Smooth muscle cell (in vitro differentiated cells): ENCODE data around the gene SMOC2. TPM values are rescaled to one million over a fixed set of nuclear protein-coding genes. Genes with fewer than 3 reads are reported as not detected.

Source experiments
- DNase-seq: peaks from one replicate; lab custom pipeline; 2025; ENCODE audit not compliant: unreplicated experiment; lab: John Stamatoyannopoulos, UW
- H2AFZ ChIP-seq: fragments of 200-600 bp; sonication (generic); 2 replicates; pipeline ENCODE4 v1.6.0; 2016; ENCODE audit warnings: antibody characterized with exemption, low read depth, mild to moderate bottlenecking
- H3F3A ChIP-seq: fragments of 200-600 bp; sonication (generic); 2 replicates; pipeline ENCODE4 v1.6.0; 2017; ENCODE audit warnings: antibody characterized with exemption, low read depth
- H3K27ac ChIP-seq: fragments of 200-600 bp; sonication (generic); 2 replicates; pipeline ENCODE4 v1.5.1; 2016; ENCODE audit warnings: low read depth, mild to moderate bottlenecking
- H3K27me3 ChIP-seq: fragments of 200-600 bp; sonication (generic); 2 replicates; pipeline ENCODE4 v1.6.1; 2016; ENCODE audit warnings: low read depth, mild to moderate bottlenecking
- H3K36me3 ChIP-seq: fragments of 200-600 bp; sonication (generic); 2 replicates; pipeline ENCODE4 v1.5.1; 2016; ENCODE audit warnings: low read depth
- H3K4me1 ChIP-seq: fragments of 200-600 bp; sonication (generic); 2 replicates; pipeline ENCODE4 v1.5.1; 2016; ENCODE audit warnings: low read depth
- H3K4me2 ChIP-seq: fragments of 200-600 bp; sonication (generic); 2 replicates; pipeline ENCODE4 v1.6.0; 2016; ENCODE audit warnings: mild to moderate bottlenecking
- H3K4me3 ChIP-seq: fragments of 200-600 bp; sonication (generic); 2 replicates; pipeline ENCODE4 v1.5.1; 2016; ENCODE audit warnings: mild to moderate bottlenecking
- H3K79me2 ChIP-seq: fragments of 200-600 bp; sonication (generic); 2 replicates; pipeline ENCODE4 v1.6.0; 2016; ENCODE audit warnings: low read depth, mild to moderate bottlenecking
- H3K9ac ChIP-seq: fragments of 200-600 bp; sonication (generic); 2 replicates; pipeline ENCODE4 v1.6.0; 2016; ENCODE audit warnings: low read depth
- H3K9me3 ChIP-seq: fragments of 200-600 bp; sonication (generic); replicated peaks from 2 replicates; pipeline ENCODE4 v1.5.1; 2016; ENCODE audit warnings: low read depth
- H4K20me1 ChIP-seq: fragments of 200-600 bp; sonication (generic); 2 replicates; pipeline ENCODE4 v1.6.0; 2016; ENCODE audit warnings: low read depth
- WGBS: methylation state at CpG from one replicate; pipeline ENCODE4 v1.1.7; 2016; ENCODE audit warnings: low lambda C conversion rate; 5-methylcytosine and 5-hydroxymethylcytosine counted together
- polyA plus RNA-seq: library from polyadenylated mRNA; unstranded; fragments of >200 nt; fragmentation: Nextera tagmentation; extraction: Ambion mirVana; gene quantifications from 2 replicates; pipeline ENCODE4 v1.2.1, GENCODE V29; 2016
- total RNA-seq: library from RNA; depleted of rRNA; stranded (reverse); fragments of >200 nt; gene quantifications from 2 replicates; pipeline ENCODE4 v1.2.3, GENCODE V29; 2014
- TF ChIP-seq, protein P1 (sequence below): fragments of 200-600 bp; sonication (generic); IDR thresholded peaks from 2 replicates; pipeline ENCODE4 v1.5.1; 2017; ENCODE audit warnings: borderline replicate concordance, mild to moderate bottlenecking, antibody characterized with exemption; ENCODE audit not compliant: insufficient read depth, poor library complexity, severe bottlenecking

The SMOC2 gene
- total and polyA plus RNA-seq, 2 experiments from 2014 or later, result 0.63 to 1.2 TPM

DNA sequence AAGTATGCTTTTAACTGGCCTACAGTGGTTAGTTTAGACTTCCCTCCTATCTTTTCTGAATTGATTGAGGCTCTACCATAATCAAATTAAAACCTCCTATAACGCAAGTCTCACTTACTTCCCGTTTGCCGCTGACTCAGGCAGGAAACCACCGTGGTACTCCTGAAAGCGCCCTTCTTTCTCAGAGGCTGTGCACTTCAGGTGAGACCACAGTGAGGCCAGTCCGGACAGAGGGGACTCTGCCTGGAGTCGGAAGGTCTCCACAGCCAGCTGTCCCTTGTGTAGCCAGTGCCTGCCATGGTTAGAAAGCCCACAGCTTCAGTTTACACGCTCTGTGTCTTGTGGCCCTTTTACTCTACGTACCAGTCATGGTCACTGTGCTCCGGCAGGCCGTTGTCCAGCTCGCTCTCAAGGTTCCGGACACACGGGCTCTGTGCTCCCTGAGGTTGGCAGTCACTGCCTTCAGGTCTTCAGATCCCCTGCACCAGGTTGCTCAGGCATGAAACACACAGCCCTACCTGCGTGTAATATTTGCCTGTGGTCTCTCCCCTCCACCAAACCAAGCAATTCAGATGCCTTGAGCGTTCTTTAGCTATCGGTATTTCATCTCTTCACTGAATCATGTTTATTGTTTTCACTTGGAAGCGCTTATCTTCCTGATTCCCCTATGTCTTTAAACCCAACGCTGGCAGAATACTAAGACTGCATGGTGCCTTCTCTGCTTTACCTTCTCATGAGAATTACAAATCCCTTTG, 178.8 kb downstream of the SMOC2 start:
- Histone ChIP-seq H4K20me1 (no peaks in the 10 kb centered on the region), H3K27ac (no peak overlapping the region), H3K4me3 (no peak overlapping the region), H3F3A (no peaks in the 10 kb centered on the region), H3K79me2 (no peaks in the 10 kb centered on the region), H3K4me1 (no peaks in the 10 kb centered on the region), H3K36me3 (no peaks in the 10 kb centered on the region), H3K4me2 (no peak overlapping the region), H3K9ac (no peak overlapping the region), H3K9me3 (no peaks in the 10 kb centered on the region), H3K27me3 (no peaks in the 10 kb centered on the region), H2AFZ (no peak overlapping the region)
- no peak for DNase-seq
- WGBS, result 82% methylated on average over 19 of the region's 19 CpGs
- TF ChIP-seq, protein P1, sequence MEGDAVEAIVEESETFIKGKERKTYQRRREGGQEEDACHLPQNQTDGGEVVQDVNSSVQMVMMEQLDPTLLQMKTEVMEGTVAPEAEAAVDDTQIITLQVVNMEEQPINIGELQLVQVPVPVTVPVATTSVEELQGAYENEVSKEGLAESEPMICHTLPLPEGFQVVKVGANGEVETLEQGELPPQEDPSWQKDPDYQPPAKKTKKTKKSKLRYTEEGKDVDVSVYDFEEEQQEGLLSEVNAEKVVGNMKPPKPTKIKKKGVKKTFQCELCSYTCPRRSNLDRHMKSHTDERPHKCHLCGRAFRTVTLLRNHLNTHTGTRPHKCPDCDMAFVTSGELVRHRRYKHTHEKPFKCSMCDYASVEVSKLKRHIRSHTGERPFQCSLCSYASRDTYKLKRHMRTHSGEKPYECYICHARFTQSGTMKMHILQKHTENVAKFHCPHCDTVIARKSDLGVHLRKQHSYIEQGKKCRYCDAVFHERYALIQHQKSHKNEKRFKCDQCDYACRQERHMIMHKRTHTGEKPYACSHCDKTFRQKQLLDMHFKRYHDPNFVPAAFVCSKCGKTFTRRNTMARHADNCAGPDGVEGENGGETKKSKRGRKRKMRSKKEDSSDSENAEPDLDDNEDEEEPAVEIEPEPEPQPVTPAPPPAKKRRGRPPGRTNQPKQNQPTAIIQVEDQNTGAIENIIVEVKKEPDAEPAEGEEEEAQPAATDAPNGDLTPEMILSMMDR, result no peak

DNA sequence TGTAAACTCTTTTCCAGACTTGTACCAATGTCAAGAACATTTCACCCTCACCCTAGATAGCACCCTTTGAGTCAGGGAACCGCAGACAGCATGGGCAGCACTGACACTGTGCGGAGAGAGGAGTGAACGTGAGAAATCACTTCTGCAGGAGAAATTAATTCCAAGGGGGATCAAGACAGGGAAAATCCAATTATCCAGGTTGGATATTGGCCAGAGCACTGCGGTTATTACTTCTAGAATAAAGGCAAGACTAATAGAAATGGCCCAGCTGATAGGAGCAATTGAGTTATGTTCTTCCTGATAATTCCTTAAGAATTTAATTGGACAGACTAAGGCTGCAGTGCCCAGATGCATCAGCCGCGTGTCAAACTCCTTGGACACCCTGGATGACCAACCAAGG, 179.6 kb downstream of the SMOC2 start:
- no peaks in the 10 kb centered on the region for H4K20me1 ChIP-seq
- H3K4me2 ChIP-seq, result no peak overlapping the region
- no peak overlapping the region for H3K4me3 ChIP-seq
- no peak overlapping the region for H2AFZ ChIP-seq
- no peaks in the 10 kb centered on the region for H3K9me3 ChIP-seq
- H3K27ac ChIP-seq, result no peak overlapping the region
- WGBS, result 73% methylated on average over 6 of the region's 6 CpGs
- no peak overlapping the region for H3K9ac ChIP-seq
- H3K36me3 ChIP-seq, result no peaks in the 10 kb centered on the region
- H3K4me1 ChIP-seq, result no peaks in the 10 kb centered on the region
- TF ChIP-seq, protein P1, result no peak
- DNase-seq, result no peak
- H3F3A ChIP-seq, result no peaks in the 10 kb centered on the region
- H3K27me3 ChIP-seq, result no peaks in the 10 kb centered on the region
- no peaks in the 10 kb centered on the region for H3K79me2 ChIP-seq

DNA sequence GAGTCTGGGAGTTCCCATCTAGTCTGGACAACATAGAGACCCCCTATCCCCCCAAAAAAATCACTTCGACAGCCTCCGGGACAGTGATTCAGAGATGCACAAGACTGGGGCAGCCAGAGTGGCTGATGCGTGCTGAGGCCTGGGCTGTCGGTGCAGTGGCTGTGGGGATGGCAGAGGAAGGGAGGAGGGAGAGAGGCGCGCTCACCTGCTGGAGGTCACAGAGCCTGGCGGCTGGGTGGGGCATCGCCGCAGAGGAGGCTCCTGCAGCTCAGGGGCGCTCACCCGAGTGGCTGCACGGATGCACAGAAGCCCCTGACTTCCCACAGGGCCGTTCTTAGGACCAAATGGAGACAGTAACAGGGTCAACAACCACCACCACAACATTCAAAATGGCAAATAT, 182.8 kb downstream of the SMOC2 start:
- H3K9ac ChIP-seq, result no peak overlapping the region
- no peak overlapping the region for H3K27ac ChIP-seq
- whole genome bisulfite sequencing, result 99% methylated on average over 11 of the region's 13 CpGs
- TF ChIP-seq, protein P1, result no peak
- H3K4me1 ChIP-seq, result no peaks in the 10 kb centered on the region
- no peaks in the 10 kb centered on the region for H3K36me3 ChIP-seq
- no peak overlapping the region for H3K4me3 ChIP-seq
- no peak for DNase-seq
- no peaks in the 10 kb centered on the region for H3F3A ChIP-seq
- no peak overlapping the region for H2AFZ ChIP-seq
- no peaks in the 10 kb centered on the region for H3K79me2 ChIP-seq
- no peak overlapping the region for H3K4me2 ChIP-seq
- H3K27me3 ChIP-seq, result no peaks in the 10 kb centered on the region
- no peaks in the 10 kb centered on the region for H4K20me1 ChIP-seq
- H3K9me3 ChIP-seq, result no peaks in the 10 kb centered on the region

DNA sequence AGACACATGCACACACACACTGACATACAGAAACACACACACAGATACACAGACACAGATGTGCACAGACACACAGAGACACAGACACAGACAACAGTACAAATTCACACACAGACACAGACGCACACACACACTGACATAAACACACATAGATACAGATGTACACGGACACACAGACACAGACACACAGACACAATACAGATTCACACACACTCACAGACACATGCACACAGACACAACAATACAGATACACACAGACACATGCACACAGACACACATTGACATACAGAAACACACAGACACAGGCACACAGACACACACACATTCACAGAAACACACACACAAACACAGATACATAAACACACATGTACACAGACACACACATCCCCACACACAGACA, 183.6 kb downstream of the SMOC2 start:
- H3K27me3 ChIP-seq, result no peaks in the 10 kb centered on the region
- TF ChIP-seq, protein P1, result no peak
- no peak overlapping the region for H3K4me2 ChIP-seq
- no peak overlapping the region for H3K9ac ChIP-seq
- H3F3A ChIP-seq, result no peaks in the 10 kb centered on the region
- no peaks in the 10 kb centered on the region for H3K4me1 ChIP-seq
- H3K27ac ChIP-seq, result no peak overlapping the region
- H3K36me3 ChIP-seq, result no peaks in the 10 kb centered on the region
- no peak overlapping the region for H3K4me3 ChIP-seq
- H3K79me2 ChIP-seq, result no peaks in the 10 kb centered on the region
- H3K9me3 ChIP-seq, result no peaks in the 10 kb centered on the region
- 100% methylated on average over 2 of the region's 2 CpGs for WGBS
- H4K20me1 ChIP-seq, result no peaks in the 10 kb centered on the region
- DNase-seq, result no peak
- H2AFZ ChIP-seq, result no peak overlapping the region
